Left ventricle myocardium inferior (tissue), 1 donor: ENCODE measurements around the gene CPXM2. TPM values are rescaled to one million over a fixed set of nuclear protein-coding genes. Genes with fewer than 3 reads are reported as not detected.
"Not testable (repeated sequence)": the region's sequence is repeated elsewhere in the genome, so short reads cannot be mapped to it uniquely, and the experiment has no call there.

Experiments
- DNase-seq: peaks from one replicate; pipeline ENCODE4 v3.0.0-alpha.2; 2020
- H3K27ac ChIP-seq: fragments of 200-600 bp; replicated peaks from 2 replicates; pipeline ENCODE4 v1.8.0; 2021
- H3K27me3 ChIP-seq: fragments of 200-600 bp; 2 replicates; pipeline ENCODE4 v1.8.0; 2021; ENCODE audit warnings: low read depth
- H3K36me3 ChIP-seq: fragments of 200-600 bp; 2 replicates; pipeline ENCODE4 v1.8.0; 2021
- H3K4me1 ChIP-seq: fragments of 200-600 bp; 2 replicates; pipeline ENCODE4 v1.8.0; 2021
- H3K4me3 ChIP-seq: fragments of 200-600 bp; 2 replicates; pipeline ENCODE4 v1.8.0; 2021; ENCODE audit warnings: mild to moderate bottlenecking, moderate library complexity
- H3K9me3 ChIP-seq: fragments of 200-600 bp; replicated peaks from 2 replicates; pipeline ENCODE4 v1.8.0; 2021
- intact Hi-C: fragments of 100-400 bp; cut with micrococcal nuclease; formaldehyde crosslinking; loops from one replicate; pipeline ENCODE4 v1.11.0; 2022
- total RNA-seq: library from RNA; stranded (reverse); fragmentation: NEBNext Ultra II Directional; extraction: Animal tissue kit (Norgen Biotek cat#: 25700); gene quantifications from one replicate; pipeline ENCODE4 v1.2.1, GENCODE V29; 2021
- TF ChIP-seq, protein P1 (sequence below): fragments of 200-600 bp; IDR thresholded peaks from 2 replicates; pipeline ENCODE4 v1.8.0; 2021; ENCODE audit warnings: antibody characterized with exemption, mild to moderate bottlenecking, borderline replicate concordance
- donor health status: DM: no; HTN: yes; CAD: no; lungs with severe emphysema.

Gene CPXM2
- total RNA-seq, 1 donor from 2014 or later = 4.5 TPM

DNA sequence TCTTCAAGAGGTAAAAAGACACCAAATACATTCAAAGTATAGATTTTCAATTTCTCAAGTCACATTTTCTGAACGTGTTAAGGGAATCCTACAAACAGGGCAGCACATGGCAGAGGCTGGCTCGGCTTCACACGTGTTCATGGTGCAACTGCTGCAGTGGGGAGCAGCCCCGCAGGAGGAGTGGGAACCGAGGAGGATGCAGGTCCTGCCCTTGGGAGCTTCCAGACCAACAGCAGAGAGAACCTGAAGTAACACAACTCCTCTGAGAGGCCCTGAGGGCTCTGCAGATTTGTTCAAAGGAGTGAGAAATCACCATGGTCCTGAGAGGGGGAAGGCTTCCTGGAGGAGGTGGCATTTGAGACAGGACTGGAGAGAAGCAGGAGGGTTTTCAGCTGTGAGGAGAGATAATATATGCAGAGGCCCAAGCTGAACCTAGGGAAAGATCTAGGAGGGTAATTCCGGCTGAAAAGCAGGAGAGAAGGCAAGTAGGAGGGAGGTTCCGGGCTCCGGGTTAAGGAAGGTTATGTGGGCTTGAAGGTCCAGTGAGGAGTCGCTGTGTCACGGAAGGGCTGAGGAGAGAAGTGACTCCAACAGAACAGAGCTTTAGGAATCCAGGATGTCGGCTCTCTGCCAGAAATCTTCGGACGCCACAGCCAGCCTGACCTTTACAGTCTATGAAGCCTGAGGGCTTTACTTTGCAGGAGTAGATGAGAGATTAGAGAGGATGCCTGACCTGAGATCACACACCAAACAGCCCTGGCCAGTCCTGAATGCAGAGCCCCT is 148.0 kb downstream of the CPXM2 start:
- Histone ChIP-seq H3K36me3 (no peaks in the 10 kb centered on the region), H3K27ac (no peak overlapping the region), H3K9me3 (no peaks in the 10 kb centered on the region), H3K4me3 (no peak overlapping the region), H3K4me1 (no peaks in the 10 kb centered on the region), H3K27me3 (peaks cover 52% of the 10 kb centered on the region)
- TF ChIP-seq, protein P1, sequence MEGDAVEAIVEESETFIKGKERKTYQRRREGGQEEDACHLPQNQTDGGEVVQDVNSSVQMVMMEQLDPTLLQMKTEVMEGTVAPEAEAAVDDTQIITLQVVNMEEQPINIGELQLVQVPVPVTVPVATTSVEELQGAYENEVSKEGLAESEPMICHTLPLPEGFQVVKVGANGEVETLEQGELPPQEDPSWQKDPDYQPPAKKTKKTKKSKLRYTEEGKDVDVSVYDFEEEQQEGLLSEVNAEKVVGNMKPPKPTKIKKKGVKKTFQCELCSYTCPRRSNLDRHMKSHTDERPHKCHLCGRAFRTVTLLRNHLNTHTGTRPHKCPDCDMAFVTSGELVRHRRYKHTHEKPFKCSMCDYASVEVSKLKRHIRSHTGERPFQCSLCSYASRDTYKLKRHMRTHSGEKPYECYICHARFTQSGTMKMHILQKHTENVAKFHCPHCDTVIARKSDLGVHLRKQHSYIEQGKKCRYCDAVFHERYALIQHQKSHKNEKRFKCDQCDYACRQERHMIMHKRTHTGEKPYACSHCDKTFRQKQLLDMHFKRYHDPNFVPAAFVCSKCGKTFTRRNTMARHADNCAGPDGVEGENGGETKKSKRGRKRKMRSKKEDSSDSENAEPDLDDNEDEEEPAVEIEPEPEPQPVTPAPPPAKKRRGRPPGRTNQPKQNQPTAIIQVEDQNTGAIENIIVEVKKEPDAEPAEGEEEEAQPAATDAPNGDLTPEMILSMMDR = no peak
- intact Hi-C loops = no loop called here
- no peak for DNase-seq

DNA sequence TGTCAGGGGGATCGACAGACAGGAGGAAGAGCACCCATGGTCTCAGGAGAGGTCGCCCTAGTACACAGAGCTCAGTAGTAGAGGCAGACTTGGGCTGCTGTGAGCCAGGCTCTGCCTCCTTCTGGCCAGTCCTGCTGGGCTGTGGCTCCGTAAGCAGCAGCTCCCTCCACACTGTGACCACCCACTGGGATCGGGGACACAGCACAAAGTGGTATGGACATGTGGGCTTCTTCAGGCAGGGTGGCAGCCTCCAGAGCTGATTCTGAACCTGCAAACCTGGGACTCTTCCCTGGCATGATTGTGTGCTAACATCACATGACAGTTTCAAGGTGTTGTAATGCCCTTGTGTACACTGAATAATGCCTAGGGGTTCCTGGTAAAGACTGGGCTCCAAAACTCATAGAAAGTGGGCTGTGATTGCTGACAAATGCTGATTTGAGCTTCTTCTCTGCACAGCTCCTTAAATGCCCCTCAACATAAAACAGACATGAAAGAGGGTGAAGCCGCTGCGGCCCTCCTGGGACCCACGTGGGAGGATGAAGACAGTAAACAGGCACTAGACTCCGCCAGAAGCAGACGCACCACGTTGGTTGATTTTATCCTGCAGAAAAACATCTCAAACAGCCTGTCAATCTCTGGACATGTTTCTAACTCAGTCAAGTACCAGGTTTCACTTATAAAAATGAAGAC is 148.7 kb downstream of the CPXM2 start:
- Histone ChIP-seq H3K9me3 (no peaks in the 10 kb centered on the region), H3K27ac (no peak overlapping the region), H3K4me3 (no peak overlapping the region), H3K27me3 (peaks cover 45% of the 10 kb centered on the region), H3K4me1 (no peaks in the 10 kb centered on the region), H3K36me3 (no peaks in the 10 kb centered on the region)
- TF ChIP-seq, protein P1 = no peak
- intact Hi-C loops = no loop called here
- no peak for DNase-seq

DNA sequence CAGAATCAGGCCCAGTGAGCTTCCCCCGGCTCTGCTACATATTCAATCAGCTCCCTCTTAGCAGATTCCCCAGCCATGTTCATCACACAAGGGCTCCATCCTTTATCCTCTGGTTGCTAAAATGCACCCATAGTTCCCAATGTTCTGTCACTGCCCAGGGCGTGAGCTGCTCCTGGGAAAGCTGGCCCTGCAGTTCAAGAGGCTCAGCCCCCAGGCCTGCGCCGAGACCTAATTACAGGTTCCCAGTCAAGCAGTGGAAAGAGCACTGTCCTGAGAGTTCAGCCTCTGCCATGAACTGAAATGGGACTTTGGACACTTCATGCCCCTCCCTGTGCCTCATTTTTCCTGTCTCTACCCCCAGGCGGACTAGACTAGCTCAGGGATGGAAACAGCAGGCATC is 149.9 kb downstream of the CPXM2 start:
- TF ChIP-seq, protein P1 = no peak
- no peaks in the 10 kb centered on the region for H3K4me1 ChIP-seq
- H3K4me3 ChIP-seq = no peak overlapping the region
- H3K9me3 ChIP-seq = peaks cover 11% of the 10 kb centered on the region
- intact Hi-C loops = no loop called here
- no peaks in the 10 kb centered on the region for H3K36me3 ChIP-seq
- peaks cover 35% of the 10 kb centered on the region for H3K27me3 ChIP-seq
- DNase-seq = no peak
- no peak overlapping the region for H3K27ac ChIP-seq

DNA sequence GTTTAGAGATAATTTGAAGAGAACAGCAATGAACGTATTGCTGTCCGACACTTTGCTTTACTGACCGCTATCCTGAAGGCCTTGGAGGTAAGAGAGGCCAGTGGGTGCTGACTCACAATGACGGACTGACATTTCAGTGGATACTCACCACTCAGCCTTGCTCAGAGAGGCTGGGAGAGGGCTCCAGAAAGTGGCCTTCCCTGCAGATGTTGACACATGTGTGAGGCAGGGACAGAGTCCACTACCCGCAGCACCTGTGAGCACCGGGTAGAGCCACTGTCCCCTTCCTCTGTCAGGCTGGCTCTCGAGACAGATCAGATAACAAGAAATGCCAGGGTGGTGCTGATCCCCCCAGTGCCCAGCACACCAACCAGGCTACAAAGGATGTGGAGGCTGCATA is 150.5 kb downstream of the CPXM2 start:
- intact Hi-C loops = no loop called here
- Histone ChIP-seq H3K36me3 (no peaks in the 10 kb centered on the region), H3K27ac (no peak overlapping the region), H3K9me3 (peaks cover 15% of the 10 kb centered on the region), H3K4me3 (no peak overlapping the region), H3K4me1 (no peaks in the 10 kb centered on the region), H3K27me3 (peaks cover 30% of the 10 kb centered on the region)
- TF ChIP-seq, protein P1 = no peak
- no peak for DNase-seq

DNA sequence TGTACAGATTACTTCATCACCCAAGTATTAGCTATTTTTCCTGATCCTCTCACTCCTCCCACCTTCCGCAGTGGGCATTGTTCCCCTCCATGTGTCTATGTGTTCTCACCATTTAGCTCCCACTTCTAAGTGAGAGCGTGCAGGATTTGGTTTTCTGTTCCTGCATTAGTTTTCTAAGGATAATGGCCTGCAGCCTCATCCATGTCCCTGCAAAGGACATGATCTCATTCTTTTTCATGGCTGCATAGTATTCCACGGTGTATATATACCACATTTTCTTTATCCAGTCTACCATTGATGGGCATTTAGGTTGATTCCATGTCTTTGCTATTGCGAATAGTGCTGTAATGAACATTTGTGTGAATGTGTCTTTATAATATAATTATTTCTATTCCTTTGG is 154.7 kb downstream of the CPXM2 start:
- H3K36me3 ChIP-seq, intact Hi-C loops: not testable (repeated sequence)

DNA sequence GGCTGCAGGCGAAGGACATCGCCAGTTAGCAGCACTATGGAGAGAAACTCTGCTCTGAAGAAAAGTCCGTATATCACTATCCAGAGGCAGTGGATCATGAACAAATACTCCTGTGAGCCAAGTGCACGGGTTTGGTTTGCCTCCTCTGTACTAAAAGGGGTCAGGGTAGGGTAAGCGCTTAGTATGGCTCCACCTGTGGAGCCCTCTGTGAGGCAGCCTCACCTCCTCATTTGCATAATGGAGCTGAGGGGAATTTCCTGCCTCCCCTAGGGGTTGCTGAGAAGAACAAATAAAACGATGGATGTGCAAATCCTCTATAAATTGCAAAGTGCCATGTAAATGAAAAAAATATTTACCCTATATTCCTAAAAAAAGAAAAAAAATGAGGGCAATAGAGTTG is 162.1 kb downstream of the CPXM2 start:
- H3K27ac ChIP-seq = no peak overlapping the region

More for the DNA sequence above, 154.7 kb downstream of the CPXM2 start:
- H3K4me1 ChIP-seq, DNase-seq, H3K4me3 ChIP-seq, H3K27ac ChIP-seq: not testable (repeated sequence)
- H3K9me3 ChIP-seq = peaks cover 32% of the 10 kb centered on the region
- H3K27me3 ChIP-seq = peaks cover 21% of the 10 kb centered on the region

More for the DNA sequence above, 162.1 kb downstream of the CPXM2 start:
- peaks cover 18% of the 10 kb centered on the region for H3K27me3 ChIP-seq
- DNase-seq = no peak
- H3K4me3 ChIP-seq = no peak overlapping the region
- no peaks in the 10 kb centered on the region for H3K4me1 ChIP-seq
- H3K9me3 ChIP-seq = peaks cover 10% of the 10 kb centered on the region
- intact Hi-C loops = no loop called here
- TF ChIP-seq, protein P1 = no peak
- no peaks in the 10 kb centered on the region for H3K36me3 ChIP-seq
